ENCODE data around the gene CALCOCO2.
"Not testable (repeated sequence)": the region's sequence is repeated elsewhere in the genome, so short reads cannot be mapped to it uniquely, and the experiment has no call there.

The CALCOCO2 gene, protein sequence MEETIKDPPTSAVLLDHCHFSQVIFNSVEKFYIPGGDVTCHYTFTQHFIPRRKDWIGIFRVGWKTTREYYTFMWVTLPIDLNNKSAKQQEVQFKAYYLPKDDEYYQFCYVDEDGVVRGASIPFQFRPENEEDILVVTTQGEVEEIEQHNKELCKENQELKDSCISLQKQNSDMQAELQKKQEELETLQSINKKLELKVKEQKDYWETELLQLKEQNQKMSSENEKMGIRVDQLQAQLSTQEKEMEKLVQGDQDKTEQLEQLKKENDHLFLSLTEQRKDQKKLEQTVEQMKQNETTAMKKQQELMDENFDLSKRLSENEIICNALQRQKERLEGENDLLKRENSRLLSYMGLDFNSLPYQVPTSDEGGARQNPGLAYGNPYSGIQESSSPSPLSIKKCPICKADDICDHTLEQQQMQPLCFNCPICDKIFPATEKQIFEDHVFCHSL

DNA sequence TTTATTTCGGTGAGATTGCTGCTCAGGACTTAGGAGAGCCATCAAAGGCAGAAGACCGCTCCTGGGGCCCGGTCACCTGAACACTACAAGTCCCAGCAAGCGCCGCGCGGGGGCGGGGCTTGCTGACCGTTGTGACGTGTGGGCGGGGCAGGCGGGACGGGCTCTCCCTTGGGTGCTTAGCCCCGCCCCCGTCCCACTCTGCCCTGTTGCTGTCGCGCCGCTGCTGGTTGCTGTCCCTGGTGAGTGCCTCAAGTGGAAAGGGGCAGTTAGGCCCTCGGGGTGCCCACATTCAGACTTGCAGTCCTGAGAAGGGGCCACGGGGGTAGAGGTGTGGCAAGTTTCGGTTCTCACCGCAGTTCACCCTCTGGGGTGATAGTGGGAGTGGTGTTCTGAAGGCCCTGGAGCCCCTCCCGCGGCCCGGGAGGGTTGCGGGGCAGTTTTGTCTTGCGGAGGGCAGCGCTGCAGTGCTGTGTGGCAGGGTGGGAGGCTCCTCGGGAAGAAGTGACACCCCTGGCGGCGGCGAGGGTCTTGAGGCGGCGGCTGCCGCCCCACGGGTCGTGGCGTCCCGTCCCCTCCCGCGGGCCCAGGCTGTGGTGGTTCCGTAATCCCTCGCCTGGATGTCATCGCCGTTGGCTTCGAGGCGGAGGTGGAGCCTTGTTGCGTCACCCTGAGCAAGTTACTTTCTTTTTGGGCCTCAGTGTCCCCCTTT lies at the start of gene CALCOCO2:
Gene CALCOCO2 (plus strand): TSS at position 196 of the 709 bp plus-strand sequence. CDS start 10,673 bp downstream, outside the sequence.
- H3K9ac ChIP-seq (ENCODE audit: low read length) = peak within 1 kb of the TSS; percentile 96
- peaks cover 3% of the 10 kb centered on the region for H3K4me1 ChIP-seq (ENCODE audit: control insufficient read depth, insufficient read depth, low read length)
- peak within 1 kb of the TSS; percentile 89 for H3K4me3 ChIP-seq (ENCODE audit: low read length)
- H3K36me3 ChIP-seq (ENCODE audit: control insufficient read depth, insufficient read depth, low read length) = no peaks in the 10 kb centered on the region
- H3K27me3 ChIP-seq (ENCODE audit: control insufficient read depth, insufficient read depth, low read length) = no peaks in the 10 kb centered on the region
- H3K27ac ChIP-seq (ENCODE audit: low read depth, low read length) = peak within 1 kb of the TSS; percentile 93

DNA sequence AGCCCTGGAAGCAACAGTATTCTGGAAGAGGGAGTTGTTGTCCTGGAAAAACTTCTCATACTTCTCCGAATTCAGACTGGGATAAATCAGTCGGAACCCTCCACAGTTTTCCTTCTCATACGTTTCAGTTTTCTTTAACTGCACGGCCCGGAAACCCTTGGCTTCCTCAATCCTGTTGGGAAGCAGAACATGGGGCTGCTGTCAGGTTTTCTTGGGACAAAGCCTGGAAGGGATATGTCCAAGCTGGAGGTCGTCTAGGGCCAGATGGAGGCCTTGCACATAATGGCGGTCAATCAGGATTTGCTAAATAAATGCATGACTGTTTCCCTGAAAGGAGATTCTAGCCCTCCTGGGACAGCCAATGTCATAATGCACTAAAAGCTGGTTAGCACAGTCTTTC lies 43.0 kb upstream of the CALCOCO2 start:
- H3K4me3 ChIP-seq (ENCODE audit: low read length) = no peak overlapping the region
- H3K4me1 ChIP-seq (ENCODE audit: control insufficient read depth, insufficient read depth, low read length) = no peaks in the 10 kb centered on the region
- no peak overlapping the region for H3K27ac ChIP-seq (ENCODE audit: low read depth, low read length)
- H3K9ac ChIP-seq (ENCODE audit: low read length) = no peak overlapping the region
- no peaks in the 10 kb centered on the region for H3K36me3 ChIP-seq (ENCODE audit: control insufficient read depth, insufficient read depth, low read length)
- no peaks in the 10 kb centered on the region for H3K27me3 ChIP-seq (ENCODE audit: control insufficient read depth, insufficient read depth, low read length)

DNA sequence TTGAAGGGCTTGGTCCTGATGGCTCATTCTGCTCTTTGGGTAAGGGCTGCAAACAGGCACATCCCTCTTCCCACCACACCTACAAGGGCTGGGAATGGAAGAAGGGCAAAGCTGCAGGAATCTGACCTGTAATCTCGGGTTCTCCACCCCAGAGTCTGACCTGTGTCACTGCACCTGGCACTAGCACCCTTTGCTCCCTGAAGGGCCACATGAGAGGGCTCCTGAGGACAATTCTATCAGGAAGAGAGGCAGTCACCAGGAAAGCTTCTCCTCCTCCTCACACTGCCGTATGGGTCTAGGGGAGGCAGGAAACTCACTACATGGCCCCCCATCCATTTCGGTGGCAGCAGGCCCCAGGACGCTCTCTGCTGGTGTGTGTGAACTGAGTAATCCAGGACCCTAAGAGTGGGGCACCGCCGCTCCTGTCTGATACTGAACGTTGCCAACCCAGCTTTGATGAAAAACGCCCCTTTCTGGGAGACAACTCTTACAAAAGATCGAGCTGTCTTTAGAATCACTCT lies 40.2 kb upstream of the CALCOCO2 start:
- Histone ChIP-seq H3K4me3 (ENCODE audit: low read length) (no peak overlapping the region), H3K4me1 (ENCODE audit: control insufficient read depth, insufficient read depth, low read length) (no peaks in the 10 kb centered on the region), H3K9ac (ENCODE audit: low read length) (no peak overlapping the region), H3K27me3 (ENCODE audit: control insufficient read depth, insufficient read depth, low read length) (no peaks in the 10 kb centered on the region), H3K36me3 (ENCODE audit: control insufficient read depth, insufficient read depth, low read length) (no peaks in the 10 kb centered on the region), H3K27ac (ENCODE audit: low read depth, low read length) (no peak overlapping the region)

DNA sequence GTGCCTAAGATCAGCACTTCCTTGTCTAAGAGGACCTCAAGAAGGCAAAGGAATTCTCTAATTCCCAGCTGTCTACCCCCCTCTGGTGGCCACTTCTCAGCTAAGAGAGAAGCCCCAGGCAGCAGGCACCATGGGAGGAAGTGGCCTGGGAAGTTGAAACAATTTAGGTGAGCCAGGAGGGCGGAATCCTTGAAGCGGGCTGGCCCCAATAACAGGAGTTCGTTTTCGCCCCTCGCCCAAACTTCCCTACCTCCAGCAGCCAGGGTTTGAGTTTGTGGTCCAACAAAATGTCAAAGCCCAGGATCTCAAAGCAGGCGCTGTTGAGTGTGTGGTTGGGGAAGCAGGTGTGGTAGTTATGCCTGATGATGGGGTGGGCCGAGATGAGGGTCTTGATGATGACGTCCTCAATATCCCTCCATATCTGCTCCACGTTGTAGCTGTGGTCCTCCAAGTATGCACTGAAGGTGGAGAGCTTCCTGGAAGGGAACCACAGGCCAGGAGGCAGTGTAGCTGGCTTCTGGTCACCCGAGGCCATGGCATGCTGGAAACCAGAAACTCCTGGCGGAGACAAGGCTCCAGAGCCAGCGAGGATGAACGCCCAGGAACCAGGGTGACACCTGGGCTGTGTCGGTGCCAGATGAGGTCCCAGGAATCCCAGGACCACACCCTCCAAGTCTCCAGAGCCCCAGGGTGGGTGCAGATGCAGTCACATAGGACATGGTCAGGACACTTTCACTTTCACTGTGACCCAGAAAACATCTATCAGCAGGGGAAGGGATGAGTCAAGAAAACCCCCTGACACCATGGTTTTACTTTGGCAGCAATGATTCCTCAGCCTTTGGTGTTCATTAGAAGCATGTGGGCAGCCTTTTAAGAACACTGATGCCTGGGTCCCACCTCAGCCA lies 39.5 kb upstream of the CALCOCO2 start:
- H3K4me1 ChIP-seq (ENCODE audit: control insufficient read depth, insufficient read depth, low read length) = no peaks in the 10 kb centered on the region
- H3K9ac ChIP-seq (ENCODE audit: low read length) = no peak overlapping the region
- peak overlapping the region; percentile 16 for H3K4me3 ChIP-seq (ENCODE audit: low read length)
- no peaks in the 10 kb centered on the region for H3K27me3 ChIP-seq (ENCODE audit: control insufficient read depth, insufficient read depth, low read length)
- no peak overlapping the region for H3K27ac ChIP-seq (ENCODE audit: low read depth, low read length)
- H3K36me3 ChIP-seq (ENCODE audit: control insufficient read depth, insufficient read depth, low read length) = no peaks in the 10 kb centered on the region

DNA sequence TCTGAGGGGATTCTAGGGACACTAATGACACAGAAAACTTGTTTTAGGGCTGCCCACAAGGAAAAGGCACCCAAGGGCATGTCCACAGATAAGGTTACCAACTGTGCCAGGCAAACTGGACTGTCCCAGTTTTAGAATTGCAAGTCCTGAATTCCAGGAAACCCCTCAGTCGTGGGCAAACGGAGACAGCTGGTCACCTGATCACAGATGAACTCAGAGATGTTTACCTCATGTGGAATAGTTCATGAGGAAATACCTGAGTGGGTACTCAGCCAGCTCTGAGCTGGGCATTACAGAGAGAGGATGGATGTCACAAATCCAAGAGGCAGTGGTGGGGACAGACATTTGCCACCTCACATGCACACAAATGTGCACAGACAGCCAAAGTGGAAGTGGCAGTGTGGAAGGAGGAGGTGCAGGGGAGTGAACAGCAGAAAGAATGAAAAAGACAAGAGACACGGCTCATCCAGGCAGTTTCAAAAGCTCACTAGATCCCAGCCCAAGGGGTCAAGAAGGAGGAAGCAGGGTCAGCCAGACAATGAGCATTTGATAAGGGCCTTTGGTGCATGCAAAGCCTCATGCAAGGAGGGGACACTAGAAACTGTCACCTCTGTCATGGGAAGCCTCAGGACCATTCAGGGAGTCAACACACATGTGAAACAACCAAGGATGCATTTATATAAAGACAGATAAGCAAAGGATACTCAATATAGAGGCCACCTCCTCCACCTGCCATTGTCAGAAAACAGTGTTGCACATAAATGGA lies 38.6 kb upstream of the CALCOCO2 start:
- Histone ChIP-seq H3K27me3 (ENCODE audit: control insufficient read depth, insufficient read depth, low read length) (no peaks in the 10 kb centered on the region), H3K27ac (ENCODE audit: low read depth, low read length) (no peak overlapping the region), H3K4me3 (ENCODE audit: low read length) (no peak overlapping the region), H3K4me1 (ENCODE audit: control insufficient read depth, insufficient read depth, low read length) (no peaks in the 10 kb centered on the region), H3K9ac (ENCODE audit: low read length) (no peak overlapping the region), H3K36me3 (ENCODE audit: control insufficient read depth, insufficient read depth, low read length) (no peaks in the 10 kb centered on the region)

DNA sequence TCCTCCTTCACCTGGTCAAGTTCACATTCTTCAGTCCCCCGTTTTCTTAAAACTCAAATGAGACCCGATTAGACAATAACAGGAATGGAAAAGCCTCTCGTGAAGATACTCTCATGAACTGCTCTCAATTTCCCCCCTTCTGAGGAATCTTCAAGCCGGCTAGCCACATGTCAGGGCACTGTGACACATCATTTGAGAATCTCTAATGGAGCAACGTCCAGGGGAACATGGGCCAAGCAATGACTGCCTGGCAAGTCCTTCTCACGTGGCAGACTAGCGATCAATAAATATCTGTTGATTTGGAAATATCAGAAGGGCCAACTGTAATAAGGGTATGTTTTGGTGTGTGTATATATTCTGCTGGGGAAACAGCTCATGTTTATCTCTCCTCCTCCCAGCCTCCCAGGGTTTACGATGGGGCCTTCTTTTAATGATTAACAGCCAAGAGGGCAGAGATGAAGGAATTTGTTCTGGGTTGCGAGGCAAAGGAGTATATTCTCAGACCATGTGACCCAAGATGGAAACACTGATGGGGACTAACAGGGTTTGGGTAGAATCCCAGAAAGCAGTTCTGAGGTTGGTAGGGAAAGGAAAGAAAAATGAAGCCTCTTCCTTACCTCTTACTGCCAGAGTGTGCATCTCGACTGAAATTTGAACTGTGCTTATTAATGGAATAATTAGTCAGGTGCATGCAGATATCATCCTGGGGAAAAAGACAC lies 35.2 kb upstream of the CALCOCO2 start:
- Histone ChIP-seq H3K27me3 (ENCODE audit: control insufficient read depth, insufficient read depth, low read length) (no peaks in the 10 kb centered on the region), H3K36me3 (ENCODE audit: control insufficient read depth, insufficient read depth, low read length) (no peaks in the 10 kb centered on the region), H3K4me1 (ENCODE audit: control insufficient read depth, insufficient read depth, low read length) (no peaks in the 10 kb centered on the region), H3K4me3 (ENCODE audit: low read length) (no peak overlapping the region), H3K27ac (ENCODE audit: low read depth, low read length) (no peak overlapping the region), H3K9ac (ENCODE audit: low read length) (no peak overlapping the region)

DNA sequence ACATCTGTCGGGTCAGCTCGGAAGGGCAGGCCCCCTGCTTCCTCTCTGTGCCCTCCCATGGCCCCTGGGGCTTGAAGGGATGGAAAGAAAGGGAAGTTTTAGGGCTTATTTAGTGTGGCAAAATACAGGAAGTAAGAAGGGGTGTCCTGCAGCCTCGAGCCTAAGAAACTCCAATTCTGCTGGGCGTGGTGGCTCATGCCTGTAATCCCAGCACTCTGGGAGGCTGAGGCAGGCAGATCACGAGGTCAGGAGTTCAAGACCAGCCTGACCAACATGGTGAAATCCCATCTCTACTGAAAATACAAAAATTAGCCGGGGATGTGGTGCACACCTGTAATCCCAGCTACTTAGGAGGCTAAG lies 34.7 kb upstream of the CALCOCO2 start:
- not testable (repeated sequence) for H3K4me3 ChIP-seq (ENCODE audit: low read length); H3K9ac ChIP-seq (ENCODE audit: low read length); H3K27ac ChIP-seq (ENCODE audit: low read depth, low read length); H3K4me1 ChIP-seq (ENCODE audit: control insufficient read depth, insufficient read depth, low read length); H3K27me3 ChIP-seq (ENCODE audit: control insufficient read depth, insufficient read depth, low read length); H3K36me3 ChIP-seq (ENCODE audit: control insufficient read depth, insufficient read depth, low read length)

DNA sequence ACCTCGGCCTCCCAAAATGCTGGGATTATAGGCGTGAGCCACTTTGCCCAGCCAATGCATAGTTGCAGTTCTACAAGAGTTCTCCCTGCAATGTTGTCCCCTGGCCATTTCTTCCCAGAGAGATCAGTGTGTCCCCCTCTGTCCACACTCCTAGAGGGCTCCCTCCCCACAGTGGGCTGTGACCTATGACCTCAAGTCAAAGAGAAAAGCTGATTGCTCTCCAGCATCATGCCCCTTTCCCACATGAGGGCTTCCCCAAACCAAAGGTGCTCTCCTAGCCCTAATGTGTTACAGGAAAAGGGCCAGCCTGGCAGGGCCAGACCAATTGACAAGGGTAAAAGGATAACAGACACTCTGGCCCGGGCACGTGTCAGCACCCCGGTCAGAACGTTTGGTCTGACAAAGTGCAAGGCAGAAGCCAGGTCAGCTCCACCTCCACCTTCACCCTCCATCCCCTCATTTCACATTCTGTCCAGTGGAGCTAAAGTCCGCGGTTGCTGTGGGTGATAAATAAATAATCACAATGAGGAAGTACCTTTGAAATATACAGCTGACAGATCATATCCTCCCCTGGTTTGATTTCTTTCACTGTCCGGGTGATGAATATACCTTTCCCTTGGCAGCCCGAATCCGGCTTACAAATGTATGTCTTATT lies 31.6 kb upstream of the CALCOCO2 start:
- Histone ChIP-seq H3K36me3 (ENCODE audit: control insufficient read depth, insufficient read depth, low read length) (no peaks in the 10 kb centered on the region), H3K27me3 (ENCODE audit: control insufficient read depth, insufficient read depth, low read length) (no peaks in the 10 kb centered on the region), H3K4me3 (ENCODE audit: low read length) (no peak overlapping the region), H3K27ac (ENCODE audit: low read depth, low read length) (no peak overlapping the region), H3K4me1 (ENCODE audit: control insufficient read depth, insufficient read depth, low read length) (peaks cover 4% of the 10 kb centered on the region), H3K9ac (ENCODE audit: low read length) (no peak overlapping the region)

DNA sequence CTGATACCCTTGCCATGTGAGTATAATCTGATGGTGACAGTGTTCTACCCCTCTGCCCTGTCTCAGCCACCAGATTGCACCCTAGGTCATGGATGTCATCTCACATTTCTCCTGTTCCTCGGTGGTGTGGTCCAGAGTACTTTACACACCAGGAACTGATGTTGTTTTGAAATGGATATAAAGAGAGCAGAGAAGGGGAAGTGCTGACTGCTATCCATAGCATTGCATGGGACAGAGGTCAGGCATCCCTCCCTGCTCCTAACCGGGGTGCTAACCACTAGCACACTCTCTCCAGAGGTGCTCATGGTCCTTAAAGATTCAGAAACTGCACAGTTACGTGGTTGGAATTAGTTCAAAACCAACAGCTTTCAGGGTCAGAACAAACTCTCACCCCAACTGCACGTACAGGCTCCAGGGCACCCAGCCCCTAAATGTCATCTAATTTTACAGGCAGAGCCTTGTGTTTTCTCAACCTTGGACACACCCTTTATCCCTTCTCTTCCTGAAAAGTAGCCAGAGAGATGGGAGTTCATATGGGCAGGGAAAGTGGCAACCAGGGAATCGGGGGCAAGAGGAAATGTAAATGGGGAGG lies 30.1 kb upstream of the CALCOCO2 start:
- Histone ChIP-seq H3K4me3 (ENCODE audit: low read length) (no peak overlapping the region), H3K9ac (ENCODE audit: low read length) (no peak overlapping the region), H3K4me1 (ENCODE audit: control insufficient read depth, insufficient read depth, low read length) (peaks cover 4% of the 10 kb centered on the region), H3K27ac (ENCODE audit: low read depth, low read length) (no peak overlapping the region), H3K27me3 (ENCODE audit: control insufficient read depth, insufficient read depth, low read length) (peaks cover 2% of the 10 kb centered on the region), H3K36me3 (ENCODE audit: control insufficient read depth, insufficient read depth, low read length) (no peaks in the 10 kb centered on the region)

DNA sequence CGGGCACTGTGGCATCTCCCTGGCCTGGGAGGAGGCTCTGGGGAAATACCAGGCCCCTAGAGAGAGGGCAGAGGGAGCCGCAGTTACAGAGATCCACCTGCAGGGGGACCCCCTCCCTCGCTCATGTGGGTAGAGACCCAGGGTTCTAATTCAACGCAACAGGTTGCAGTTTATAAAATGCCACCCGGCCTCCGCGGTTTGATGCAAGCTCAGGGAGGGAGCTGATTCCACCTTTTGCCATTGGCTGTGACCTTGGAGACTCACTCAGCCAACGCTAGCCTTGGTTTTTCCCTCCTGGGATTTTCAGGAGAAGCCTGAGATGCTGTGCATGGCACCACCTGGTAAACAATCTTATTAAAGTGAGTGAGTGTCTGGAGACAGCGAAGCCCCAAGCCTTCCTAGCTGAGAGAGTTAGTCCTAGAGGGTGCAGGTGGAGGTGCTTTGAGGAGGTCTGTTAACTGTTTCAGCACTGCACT lies 25.9 kb upstream of the CALCOCO2 start:
- no peak overlapping the region for H3K27ac ChIP-seq (ENCODE audit: low read depth, low read length)
- H3K4me1 ChIP-seq (ENCODE audit: control insufficient read depth, insufficient read depth, low read length) = peaks cover 4% of the 10 kb centered on the region
- H3K9ac ChIP-seq (ENCODE audit: low read length) = peak overlapping the region; percentile 16
- no peaks in the 10 kb centered on the region for H3K36me3 ChIP-seq (ENCODE audit: control insufficient read depth, insufficient read depth, low read length)
- H3K27me3 ChIP-seq (ENCODE audit: control insufficient read depth, insufficient read depth, low read length) = peaks cover 2% of the 10 kb centered on the region
- H3K4me3 ChIP-seq (ENCODE audit: low read length) = no peak overlapping the region
